GM21717 (cell line): ENCODE measurements around the gene CHTOP.
"Not testable (repeated sequence)": the region's sequence is repeated elsewhere in the genome, so short reads cannot be mapped to it uniquely, and the experiment has no call there.

Experiments used
- ATAC-seq: cut with Tn5 transposase; IDR thresholded peaks from one replicate; pipeline ENCODE4 v1.9.1; 2021; ENCODE audit warnings: mild to moderate bottlenecking, moderate library complexity; ENCODE audit not compliant: unreplicated experiment

The CHTOP gene

DNA sequence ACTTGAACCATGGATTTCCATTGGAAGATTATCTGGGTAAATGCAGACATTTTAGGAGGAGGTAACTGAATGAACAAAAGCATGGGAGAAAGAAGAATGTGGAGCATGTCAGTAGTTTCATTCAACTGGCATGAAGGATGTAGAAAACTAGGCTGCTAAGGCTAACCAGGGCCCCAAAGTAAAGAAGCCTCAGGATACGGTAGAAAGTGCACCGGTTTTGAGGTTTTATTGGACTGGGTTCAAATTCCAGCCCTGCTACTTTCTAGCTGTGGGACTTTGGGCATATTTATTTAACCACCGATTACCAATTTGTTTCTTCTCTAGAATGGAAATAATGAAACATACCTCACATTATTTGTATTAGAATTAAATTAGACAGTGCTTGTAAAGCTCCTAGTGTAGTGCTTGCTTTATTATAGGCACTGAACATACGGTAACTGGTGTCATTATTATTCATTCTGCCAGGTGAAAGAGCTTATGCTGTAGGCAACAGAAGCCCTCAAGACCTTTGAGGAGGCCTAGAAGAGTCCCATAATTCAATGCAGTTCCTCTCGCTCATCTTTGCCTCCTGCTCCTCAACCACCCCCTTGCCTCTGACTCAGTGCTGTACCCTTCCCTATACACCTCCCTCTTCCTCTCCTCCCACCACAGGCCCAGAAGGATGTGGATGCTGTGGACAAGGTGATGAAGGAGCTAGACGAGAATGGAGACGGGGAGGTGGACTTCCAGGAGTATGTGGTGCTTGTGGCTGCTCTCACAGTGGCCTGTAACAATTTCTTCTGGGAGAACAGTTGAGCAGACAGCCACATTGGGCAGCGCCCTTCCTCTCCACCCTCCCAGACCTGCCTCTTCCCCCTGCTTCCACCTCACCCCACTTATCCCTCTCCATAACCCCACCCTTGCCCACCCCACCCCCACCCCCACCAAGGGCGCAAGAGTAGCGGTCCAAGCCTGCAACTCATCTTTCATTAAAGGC lies 2.5 kb upstream of the CHTOP start:
- ATAC-seq, result no peak

DNA sequence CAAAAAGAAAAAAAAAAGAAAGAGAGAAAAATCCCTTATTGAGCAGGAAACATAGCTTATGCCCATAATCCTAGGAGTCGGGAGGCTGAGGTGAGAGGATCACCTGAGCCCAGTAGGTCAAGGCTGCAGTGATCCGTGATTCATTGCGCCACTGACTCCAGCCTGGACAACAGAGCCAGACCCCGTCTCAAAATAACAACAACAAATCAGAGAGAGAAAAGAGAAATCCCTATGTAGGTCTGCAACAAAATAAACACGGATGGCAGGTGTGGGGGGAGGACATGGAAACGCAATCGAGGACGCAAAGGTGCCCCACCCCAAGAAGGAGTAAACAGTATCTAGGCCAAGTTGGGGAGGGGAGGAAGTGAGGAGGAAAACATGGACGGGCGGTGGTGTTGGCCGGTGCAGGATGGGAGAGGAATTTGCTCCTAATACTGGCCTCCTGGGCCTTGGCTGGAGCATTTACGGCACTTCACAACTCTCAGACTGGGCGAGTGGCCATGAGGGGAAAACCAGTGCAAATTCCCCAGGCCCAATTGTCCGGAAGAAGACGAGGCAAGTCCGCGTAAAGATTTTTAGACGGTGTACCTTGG lies 609 bp upstream of the CHTOP start:
- peak; percentile 2 for ATAC-seq

DNA sequence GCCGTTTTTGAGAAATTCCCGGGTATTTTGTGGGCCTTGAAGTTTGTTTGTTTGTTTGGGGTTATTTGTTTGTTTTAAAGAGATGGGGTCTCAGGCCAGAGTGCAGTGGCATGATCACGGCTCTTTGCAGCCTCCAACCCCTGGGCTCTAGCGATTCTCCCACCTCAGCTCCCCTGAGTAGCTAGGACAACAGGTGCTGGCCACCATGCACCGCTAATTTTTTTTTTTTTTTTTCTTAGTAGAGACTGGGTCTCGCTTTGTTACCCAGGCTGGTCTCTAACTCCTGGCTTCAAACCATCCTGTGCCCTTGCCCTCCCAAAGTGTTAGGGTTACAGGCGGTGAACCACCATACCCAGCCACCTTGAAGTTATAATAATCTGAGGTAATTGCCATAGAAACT lies 2.0 kb downstream of the CHTOP start:
- no peak for ATAC-seq

DNA sequence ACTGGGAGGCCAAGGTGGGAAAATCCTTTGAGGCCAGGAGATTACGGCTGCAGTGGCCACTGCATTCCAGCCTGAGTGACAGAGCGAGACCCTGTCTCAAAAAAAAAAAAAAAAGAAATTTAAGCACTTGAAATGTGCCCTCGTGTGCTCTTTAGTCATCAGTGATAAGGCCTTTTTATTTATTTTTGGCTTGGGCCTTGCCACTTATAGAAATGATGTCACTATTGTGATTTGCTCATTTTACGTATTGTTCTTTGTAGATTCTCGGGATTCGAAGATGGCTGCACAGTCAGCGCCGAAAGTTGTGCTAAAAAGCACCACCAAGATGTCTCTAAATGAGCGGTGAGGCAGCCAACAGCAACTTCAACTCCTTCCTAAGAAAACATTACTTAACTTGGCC lies 2.4 kb downstream of the CHTOP start:
- ATAC-seq, result no peak

DNA sequence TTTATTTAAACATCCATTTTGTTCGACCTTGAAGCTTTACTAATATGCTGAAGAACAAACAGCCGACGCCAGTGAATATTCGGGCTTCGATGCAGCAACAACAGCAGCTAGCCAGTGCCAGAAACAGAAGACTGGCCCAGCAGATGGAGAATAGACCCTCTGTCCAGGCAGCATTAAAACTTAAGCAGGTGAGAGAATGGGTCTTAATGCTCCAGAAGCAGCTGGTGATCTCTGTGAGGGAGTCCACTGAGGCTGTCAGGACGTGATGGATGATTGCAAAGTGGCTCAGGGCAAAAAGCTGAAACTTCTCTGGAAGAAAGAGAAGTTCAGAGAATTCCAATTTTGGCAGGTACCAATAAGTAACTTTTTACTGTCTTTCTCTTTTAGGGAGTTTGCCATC lies 4.4 kb downstream of the CHTOP start:
- ATAC-seq, result no peak

DNA sequence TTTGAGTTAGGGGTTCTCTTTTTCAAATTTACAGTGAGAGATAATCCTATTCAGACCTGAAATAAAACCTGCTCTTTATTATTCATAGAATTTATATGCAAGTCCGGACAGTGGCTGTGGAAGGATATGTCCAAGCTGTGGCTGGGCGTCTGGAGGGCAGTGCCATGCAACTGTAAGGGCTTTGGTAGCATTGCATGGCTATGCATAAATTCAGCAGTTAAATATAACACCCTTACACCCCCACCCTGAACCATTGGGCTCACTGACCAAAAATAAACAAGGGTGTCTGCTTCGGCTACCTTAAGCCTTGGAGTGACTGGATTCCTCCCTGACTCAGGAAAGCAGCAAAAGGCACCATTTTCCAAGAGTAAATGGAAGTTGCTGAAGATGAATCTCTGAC lies 5.4 kb downstream of the CHTOP start:
- no peak for ATAC-seq

DNA sequence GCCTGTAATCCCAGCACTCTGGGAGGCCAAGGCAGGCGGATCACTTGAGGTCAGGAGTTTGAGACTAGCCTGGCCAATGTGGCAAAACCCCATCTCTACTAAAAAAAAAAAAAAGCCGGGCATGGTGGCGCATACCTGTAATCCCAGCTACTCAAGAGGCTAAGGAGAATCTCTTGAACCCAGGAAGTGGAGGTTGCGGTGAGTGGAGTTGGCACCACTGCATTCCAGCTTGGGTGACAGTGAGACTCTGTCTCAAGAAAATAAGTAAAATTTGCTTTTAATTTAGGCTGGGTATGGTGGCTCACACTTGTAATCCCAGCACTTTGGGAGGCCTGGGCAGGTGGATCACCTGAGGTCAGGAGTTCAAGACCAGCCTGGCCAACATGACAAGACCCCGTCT lies 6.3 kb downstream of the CHTOP start:
- not testable (repeated sequence) for ATAC-seq

DNA sequence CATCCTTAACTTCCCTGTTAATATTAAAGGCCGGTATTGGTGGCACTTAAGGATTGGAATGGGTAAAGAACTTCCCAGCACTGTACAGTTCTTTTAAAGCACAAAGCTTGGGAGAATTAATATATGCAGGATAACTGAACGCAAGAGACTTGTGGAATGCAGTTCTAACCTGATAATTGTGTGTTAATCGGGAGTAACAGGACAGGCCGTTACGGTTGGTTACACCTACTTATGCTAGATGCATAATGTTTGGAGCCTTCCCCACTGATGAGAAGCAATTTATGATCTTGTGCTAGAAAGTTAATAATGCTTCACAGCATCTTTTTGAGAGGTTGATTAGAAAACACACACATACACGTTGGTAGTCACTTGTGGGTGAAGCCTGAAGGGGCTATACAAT lies 7.0 kb downstream of the CHTOP start:
- no peak for ATAC-seq

DNA sequence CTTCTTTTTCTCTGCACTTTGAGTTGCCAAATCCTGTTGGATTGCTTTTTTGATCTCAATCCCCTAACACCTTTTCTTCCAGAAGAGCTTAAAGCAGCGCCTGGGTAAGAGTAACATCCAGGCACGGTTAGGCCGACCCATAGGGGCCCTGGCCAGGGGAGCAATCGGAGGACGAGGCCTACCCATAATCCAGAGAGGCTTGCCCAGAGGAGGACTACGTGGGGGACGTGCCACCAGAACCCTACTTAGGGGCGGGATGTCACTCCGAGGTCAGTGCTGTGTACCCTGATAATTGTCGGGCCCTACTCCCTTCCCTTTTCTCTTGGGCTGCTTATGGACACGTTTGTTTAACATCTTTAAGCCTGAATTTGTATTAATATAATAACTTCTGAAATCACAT lies 8.3 kb downstream of the CHTOP start:
- no peak for ATAC-seq

DNA sequence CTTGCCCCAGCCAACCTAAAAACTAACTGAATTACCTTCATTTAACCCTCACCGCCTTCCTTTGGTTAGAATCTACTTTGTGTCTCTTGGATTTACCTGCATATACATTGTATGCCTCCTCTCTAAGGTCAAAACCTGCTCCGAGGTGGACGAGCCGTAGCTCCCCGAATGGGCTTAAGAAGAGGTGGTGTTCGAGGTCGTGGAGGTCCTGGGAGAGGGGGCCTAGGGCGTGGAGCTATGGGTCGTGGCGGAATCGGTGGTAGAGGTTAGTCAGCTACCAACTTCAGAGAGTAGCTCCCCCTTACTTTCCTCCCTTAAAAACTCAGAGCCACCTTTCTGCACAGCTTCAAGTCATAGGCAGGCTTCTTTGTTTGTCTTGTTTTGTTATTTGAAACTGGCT lies 9.2 kb downstream of the CHTOP start:
- no peak for ATAC-seq

DNA sequence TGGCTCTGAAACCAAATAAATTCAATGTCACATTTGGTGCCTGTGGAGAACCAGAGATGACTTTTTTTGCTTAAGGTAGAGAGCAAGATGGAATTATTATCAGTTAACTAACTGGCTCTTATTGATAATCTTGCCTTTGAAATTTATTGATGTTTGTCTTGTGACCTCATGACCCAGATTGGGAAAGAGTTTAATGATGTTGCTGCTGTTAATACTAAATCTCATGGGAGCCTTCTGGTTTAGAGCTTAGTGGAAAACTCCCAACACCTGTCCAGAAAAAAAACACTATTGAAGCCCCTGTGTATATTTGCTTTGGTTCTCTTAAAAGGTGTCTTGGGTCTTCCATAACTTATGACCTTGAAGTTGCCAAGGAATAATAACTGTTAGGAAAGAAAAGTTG lies 9.9 kb downstream of the CHTOP start:
- ATAC-seq, result no peak

DNA sequence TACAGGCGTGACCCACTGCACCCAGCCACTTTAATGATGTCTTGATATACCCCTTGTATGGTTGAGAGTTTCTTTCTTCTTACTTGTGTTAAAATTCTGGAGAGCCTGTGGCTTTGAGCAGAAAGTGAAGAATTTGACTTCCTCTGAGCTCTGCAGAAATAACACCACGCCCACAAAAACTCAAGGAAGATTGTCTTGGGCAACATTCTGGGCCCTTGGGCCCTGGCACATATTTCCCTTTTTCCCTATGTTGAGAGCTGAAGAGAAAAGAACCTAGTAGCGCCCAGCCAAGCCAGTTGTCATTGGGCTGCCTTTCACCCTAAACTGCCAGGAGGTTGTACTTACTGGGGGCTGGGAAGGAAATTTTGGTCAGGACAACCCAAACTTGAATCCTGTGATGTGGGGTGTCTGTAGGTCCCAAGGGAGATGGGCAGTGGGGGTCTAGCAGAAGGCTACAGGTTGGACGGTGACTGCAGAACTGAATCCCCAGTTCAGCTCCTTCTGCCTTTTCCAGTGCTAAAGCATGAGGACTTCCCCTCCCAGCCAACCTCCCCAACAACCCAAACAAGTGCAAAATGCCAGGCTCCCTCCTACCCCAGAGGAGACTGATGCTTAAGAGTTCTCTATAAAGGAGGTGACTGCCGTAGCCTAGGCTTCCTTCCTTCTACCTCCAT lies 12.9 kb downstream of the CHTOP start:
- no peak for ATAC-seq

DNA sequence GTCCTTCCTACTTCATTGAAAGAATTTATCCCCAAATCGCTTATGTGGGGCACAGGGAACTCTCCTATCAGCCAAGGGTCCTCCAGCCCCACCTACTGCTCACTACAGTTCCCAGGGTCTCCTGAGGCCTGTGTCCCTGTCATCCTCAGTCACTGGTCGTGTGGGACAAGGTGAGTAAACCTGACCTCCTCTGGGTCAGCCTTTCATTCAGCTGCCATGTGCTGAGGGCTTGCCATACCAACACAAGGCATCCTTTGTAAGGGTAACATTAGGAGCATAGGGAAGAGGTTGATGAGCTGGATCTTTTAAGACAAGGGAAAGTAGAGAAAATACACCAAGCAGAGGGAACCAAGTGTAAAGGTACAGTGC lies 13.5 kb downstream of the CHTOP start:
- no peak for ATAC-seq

DNA sequence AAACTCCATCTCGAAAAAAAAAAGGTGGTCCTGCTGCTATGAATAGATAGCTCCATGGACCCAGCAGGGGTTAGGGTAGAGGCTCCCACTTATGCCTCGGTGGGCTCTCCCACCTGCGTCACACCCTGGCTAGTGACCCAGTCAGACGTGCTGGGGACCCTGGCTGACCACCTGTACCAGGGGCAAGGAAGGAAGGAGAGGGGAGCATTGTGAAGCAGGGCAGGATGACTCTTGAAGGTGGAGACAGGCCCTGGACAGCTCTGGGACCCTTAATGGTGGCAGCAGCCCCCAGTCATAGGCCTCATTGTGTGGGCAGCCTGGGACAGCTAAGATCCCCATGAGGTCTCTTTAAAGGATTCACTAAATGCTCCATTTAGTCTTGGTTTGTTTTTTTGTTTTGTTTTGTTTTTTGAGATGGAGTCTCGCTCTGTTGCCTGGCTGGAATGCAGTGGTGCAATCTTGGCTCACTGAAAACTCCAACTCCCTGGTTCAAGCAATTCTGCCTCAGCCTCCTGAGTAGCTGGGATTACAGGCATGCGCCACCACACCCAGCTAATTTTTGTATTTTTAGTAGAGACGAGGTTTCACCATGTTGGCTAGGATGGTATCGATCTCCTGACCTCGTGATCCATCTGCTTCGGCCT lies 14.3 kb downstream of the CHTOP start:
- ATAC-seq, result no peak

DNA sequence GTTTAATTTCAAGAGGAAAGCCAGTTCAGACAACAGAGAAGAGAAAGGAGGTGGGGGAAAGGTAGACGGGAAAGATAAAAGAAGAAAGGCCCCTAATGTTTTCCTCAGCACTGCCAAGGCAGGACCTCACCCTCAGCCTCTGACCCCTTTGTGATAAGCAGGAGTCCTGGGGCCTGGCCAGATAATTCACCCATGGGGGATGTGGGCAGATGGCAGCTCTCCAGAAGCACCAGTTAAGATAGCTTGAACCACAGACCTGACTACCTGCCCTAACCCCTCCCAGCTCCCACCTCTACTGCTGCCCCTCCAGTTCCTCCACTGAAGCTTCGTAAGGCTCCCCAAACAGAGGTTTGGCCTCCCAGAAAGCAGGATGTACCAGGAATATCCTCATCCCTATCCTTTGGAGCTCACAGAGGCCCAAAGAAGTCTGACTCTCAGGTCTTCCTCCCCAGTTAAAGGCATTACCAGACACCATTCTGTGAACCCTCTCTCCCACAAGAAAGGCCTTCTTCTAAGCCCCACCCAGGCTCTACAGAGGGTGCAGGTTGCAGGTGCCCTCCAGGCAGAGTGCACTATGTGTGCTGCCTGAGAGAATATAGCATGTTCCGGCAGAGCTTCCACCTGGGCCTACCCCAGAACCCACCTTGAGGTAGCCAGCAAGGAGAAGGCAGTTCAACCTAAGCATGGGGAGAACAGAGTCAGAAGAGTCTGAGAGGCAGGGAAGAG lies 15.4 kb downstream of the CHTOP start:
- ATAC-seq, result no peak

DNA sequence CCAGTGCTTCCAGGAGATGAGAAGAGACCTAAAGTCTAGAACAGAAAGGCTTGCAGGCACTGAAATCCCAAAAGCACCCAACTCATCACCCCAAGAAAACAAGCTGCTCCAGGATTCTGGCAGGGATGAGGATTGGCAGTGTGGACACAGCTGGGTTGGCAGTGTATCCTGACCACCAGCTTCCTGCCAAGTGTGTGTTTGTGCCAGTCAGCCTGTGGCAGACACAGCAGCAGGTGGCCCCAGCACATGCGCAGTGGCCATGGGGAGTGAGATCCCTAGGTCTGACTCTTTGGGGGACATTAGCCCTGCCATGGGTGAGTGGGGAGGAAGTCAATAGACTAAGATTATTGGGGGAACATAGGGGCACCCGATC lies 16.0 kb downstream of the CHTOP start:
- ATAC-seq, result no peak

DNA sequence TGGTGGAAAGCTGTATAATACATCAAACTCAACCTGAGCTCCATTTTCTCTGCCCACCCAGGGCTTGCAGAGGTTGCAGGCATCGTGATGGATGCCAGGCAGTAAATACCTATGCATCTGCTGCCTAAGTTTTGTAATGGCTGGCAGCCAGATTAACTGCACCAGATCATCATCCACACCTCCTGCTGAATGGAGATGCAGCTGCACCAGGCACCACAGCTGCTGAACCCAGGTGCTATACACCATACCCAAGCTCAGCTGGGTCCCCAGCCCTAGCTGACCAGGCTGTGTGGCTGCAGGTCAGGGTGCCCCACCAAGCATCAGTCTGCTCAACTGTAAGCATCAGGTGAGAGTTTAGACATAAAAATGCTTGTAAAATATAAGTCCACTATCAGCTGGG lies 17.9 kb downstream of the CHTOP start:
- no peak for ATAC-seq

DNA sequence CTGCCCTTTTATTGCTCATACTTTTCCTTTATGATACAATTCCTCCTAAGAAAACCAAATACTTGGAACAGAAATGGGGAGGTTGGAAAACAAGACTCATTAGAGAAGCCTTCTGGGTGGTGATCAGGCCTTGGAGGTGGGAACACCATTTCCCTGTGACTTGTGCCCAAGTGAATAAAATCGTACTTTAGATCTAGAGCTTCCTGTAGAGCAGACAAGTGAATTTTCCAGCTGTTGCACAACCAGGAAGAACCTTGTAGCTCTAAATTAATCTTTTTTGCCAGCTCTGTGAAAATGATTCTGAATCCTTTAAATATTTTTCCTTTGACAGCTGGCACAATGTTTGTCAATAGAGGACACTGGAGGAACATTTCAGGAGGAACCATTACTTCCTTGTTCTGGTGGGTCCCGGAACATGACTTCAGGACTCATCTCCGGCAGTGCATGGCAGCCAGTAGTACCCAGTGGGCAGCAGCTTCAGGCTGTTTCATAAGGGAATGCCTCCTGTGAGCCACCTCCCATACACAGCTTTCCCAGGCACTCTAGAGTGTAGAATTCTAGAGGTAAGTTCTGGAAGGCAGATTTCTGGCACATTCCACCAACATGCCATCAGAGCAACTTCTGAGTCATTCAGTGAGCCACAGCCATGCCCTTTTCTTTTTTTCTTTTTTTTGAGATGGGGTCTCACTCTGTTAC lies 19.1 kb downstream of the CHTOP start:
- no peak for ATAC-seq

DNA sequence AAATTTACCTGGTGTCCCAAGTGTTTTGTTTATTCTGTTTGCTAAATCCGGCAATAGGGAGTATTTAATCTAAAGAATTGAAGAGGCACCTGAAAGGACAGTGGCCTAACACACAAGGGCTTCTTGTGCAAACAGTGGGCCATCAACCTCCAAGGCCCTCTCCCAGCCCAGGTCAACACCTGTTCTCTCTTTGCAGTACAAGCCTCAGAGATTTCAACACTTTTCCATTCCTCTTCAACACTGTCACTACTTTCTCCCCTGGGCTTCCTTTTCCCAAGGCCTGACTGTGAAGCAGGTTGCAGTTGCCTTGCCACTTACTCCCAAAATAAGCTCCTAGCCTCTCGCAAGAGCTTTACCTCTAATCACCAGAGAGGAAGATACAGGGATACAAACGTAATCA lies 21.5 kb downstream of the CHTOP start:
- no peak for ATAC-seq

DNA sequence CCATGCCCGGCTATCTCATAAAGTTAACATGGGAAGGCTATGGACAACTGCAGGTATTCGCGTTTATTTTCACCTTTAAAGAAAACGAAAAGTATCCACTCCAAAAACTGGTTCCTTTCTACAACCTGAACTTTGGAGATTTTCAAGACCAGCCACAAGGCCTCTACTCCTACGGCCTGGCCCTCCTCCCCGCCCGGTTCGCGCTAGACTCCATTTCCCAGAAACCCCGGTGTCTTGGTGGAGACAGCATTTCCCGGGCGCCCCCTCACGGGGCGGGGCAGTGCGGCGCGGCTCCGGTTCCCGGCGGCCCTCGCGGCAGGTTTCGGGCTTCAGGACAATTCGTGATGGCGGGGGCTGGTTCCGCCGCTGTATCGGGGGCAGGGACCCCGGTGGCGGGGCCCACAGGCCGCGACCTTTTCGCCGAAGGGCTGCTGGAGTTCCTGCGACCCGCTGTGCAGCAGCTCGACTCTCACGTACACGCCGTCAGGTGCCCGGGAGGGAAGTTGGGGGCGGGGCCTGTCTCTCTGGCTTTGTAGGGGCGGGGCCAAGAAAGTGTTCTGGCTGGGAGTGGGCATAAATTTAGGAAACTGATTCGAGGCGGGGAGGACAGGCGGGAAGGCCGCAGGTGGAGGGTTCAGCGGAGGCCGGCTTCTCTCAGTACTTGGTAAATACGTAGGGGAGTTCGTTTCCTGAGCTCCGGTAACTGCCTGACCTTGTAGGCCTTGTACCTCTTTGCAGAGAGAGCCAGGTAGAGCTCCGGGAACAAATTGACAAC lies 24.7 kb downstream of the CHTOP start, which contains the start of gene SNAPIN:
Gene SNAPIN (plus strand): TSS at position 304 of the 775 bp plus-strand sequence. CDS start 41 bp downstream, at position 345.
- peak; percentile 88 for ATAC-seq
